GM12892 (cell line): ENCODE data around the gene CASP9.

Experiments used
- POLR2A ChIP-seq: IDR thresholded peaks from 2 replicates; pipeline ENCODE4 v1.6.1; 2011; ENCODE audit warnings: low read depth, low read length, control low read depth
- POLR2AphosphoS5 ChIP-seq: IDR thresholded peaks from 2 replicates; pipeline ENCODE4 v1.6.1; 2011; ENCODE audit warnings: low read depth, low read length, control low read depth
- TAF1 ChIP-seq: IDR thresholded peaks from 2 replicates; pipeline ENCODE4 v1.6.1; 2011; ENCODE audit warnings: low read depth, mild to moderate bottlenecking, control low read depth, low read length, borderline replicate concordance

DNA sequence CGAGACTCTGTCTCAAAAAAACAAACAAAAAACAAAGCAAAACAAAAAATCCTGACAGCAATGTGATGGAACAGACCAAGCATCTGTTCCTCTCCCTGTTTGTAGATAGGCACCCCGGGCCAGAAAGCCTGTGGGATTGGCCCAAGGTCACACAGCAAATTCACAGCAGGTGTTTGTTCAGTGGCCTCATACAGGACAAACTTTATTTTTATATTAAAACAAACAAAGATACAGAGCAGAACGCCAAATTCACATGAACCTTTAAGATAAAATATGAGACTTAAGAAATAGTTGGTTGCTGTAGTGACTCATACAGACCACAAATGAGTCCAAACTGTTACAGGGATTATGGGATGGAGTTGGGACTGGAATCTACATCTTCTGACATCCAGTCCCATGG lies 69.8 kb downstream of the CASP9 start:
- TF ChIP-seq POLR2A = no peak
- no peak for TF ChIP-seq POLR2AphosphoS5
- TF ChIP-seq TAF1 = no peak
